GM12865 (cell line): ENCODE results near the gene CATSPER4.

Source experiments
- DNase-seq: peaks from one replicate; pipeline ENCODE4 v3.0.0; 2010; ENCODE audit warnings: low read depth
- H3K4me3 ChIP-seq: 2 replicates; pipeline ENCODE4 v1.5.1; 2011; ENCODE audit warnings: mild to moderate bottlenecking, low read depth, low read length, control low read depth
- TF ChIP-seq, protein P1 (sequence below): IDR thresholded peaks from 2 replicates; pipeline ENCODE4 v1.5.1; 2011; ENCODE audit warnings: low read length, control low read depth, low read depth, inconsistent platforms; ENCODE audit not compliant: insufficient read depth; ENCODE audit errors: missing control alignments

CATSPER4 gene

DNA sequence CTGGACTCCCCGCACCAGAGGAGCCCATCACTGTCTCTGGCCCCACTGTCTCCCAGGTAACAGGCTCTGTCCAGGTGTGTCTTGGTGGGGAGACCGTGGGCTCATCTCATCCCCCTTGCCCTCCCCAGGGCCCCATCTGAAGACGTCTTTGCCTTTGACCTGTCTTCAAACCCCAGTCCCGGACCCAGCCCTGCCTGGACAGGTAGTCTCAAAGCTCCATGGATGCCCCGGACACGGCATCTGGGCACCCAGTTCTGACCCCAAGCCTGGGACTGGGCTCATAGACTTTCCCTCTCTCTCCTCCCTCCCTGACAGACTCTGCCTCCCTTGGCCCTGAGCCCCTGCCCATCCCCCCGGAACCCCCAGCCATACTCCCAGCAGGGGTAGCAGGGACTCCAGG lies 6.3 kb upstream of the CATSPER4 start:
- TF ChIP-seq, protein P1, sequence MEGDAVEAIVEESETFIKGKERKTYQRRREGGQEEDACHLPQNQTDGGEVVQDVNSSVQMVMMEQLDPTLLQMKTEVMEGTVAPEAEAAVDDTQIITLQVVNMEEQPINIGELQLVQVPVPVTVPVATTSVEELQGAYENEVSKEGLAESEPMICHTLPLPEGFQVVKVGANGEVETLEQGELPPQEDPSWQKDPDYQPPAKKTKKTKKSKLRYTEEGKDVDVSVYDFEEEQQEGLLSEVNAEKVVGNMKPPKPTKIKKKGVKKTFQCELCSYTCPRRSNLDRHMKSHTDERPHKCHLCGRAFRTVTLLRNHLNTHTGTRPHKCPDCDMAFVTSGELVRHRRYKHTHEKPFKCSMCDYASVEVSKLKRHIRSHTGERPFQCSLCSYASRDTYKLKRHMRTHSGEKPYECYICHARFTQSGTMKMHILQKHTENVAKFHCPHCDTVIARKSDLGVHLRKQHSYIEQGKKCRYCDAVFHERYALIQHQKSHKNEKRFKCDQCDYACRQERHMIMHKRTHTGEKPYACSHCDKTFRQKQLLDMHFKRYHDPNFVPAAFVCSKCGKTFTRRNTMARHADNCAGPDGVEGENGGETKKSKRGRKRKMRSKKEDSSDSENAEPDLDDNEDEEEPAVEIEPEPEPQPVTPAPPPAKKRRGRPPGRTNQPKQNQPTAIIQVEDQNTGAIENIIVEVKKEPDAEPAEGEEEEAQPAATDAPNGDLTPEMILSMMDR = no peak
- DNase-seq = no peak
- H3K4me3 ChIP-seq = no peak overlapping the region

DNA sequence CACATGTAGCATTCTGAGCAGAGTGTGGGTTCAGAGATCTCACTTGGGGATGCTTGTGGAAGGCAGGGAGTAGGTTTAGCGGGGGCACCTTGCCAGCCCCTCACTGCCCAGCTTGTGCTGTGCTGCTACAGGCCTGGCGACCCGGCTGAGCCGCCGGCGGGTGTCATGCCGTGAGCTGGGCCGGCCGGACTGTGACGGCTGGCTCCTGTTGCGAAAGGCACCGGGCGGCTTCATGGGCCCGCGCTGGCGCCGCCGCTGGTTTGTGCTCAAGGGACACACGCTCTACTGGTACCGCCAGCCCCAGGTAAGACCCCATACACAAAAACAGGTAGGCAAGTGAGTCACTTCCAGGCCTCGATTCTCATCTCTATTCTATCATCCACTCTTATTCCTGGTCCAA lies 5.5 kb upstream of the CATSPER4 start:
- TF ChIP-seq, protein P1 = no peak
- no peak for DNase-seq

DNA sequence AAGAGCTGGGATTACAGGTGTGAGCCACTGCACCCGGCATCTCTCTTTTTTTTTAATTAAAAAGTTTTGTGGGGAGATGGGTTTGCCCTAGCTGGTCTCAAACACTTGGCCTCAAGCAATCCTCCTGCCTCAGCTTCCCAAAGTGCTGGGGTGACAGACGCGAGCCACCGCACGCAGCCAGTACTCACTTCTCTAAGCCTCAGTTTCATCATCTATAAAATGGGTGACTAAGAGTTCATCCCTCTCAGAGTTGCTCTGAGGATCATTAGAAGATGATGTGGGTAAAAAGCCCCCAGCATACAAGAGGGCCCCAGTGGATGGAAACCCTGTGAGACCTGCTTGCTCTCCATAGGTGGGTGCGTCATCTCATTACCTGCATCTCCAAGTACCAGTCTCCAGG lies 2.5 kb upstream of the CATSPER4 start:
- DNase-seq = no peak
- TF ChIP-seq, protein P1 = no peak
- no peak overlapping the region for H3K4me3 ChIP-seq

More for the DNA sequence above, 5.5 kb upstream of the CATSPER4 start:
- no peak overlapping the region for H3K4me3 ChIP-seq

DNA sequence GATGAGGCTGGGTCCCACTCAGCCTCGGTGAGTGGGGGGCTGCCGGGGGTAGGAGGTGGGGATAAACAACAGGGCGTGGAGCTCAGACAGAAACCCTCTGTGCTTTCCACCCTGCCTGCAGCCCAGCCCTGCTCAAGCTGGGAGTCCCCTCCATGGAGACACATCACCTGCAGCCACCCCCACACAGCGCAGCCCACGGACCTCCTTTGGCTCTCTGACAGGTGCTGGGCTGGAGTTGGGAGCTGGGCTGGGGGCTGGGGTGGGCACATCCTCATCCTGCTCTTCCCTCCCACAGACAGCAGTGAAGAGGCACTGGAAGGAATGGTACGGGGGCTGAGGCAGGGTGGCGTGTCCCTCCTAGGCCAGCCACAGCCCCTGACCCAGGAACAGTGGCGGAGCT lies 1.9 kb upstream of the CATSPER4 start:
- no peak for DNase-seq
- TF ChIP-seq, protein P1 = no peak
- H3K4me3 ChIP-seq = no peak overlapping the region

DNA sequence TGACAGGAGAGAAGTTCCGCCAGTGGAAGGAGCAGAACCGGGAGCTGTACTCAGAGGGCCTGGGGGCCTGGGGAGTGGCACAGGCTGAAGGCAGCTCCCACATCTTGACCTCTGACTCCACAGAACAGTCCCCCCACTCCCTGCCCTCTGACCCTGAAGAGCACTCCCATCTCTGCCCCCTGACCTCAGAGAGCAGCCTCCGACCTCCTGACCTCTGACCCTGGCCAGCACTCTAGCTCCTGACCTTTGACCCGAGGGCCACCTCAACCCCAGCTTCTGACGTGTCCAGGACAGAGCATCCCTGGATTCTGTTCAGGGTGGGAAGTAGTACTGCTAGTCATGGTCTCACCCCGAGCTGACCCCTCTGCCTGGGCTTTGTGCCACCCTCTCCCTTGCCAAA lies 1.1 kb upstream of the CATSPER4 start:
- H3K4me3 ChIP-seq = no peak overlapping the region
- TF ChIP-seq, protein P1 = no peak
- DNase-seq = no peak

DNA sequence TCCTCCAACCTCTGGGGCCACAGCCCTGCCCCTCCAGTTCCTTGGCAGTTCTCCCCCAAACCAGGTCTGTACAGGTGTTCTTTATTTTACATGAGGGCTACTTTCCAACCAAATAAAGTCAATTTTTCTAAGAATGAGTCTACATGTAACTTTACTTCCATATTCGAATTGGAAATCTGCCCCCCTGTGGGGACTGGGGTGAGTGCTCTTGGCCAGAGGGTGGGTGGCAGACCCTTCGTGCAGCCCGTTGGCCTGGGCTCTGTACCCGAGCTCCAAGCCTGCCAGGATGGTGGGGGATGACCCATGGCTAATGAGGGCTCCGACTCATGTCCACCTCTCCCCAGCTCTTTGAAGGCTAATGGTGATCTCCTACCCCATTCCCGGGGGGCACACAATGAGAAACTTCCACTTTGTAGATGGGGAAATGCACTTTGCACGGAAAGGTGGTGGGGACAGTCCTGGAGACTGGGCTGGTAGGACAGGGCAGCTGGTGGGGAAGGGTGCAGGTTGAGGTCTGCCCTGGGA lies 589 bp upstream of the CATSPER4 start:
- H3K4me3 ChIP-seq = no peak overlapping the region
- TF ChIP-seq, protein P1 = no peak
- no peak for DNase-seq

DNA sequence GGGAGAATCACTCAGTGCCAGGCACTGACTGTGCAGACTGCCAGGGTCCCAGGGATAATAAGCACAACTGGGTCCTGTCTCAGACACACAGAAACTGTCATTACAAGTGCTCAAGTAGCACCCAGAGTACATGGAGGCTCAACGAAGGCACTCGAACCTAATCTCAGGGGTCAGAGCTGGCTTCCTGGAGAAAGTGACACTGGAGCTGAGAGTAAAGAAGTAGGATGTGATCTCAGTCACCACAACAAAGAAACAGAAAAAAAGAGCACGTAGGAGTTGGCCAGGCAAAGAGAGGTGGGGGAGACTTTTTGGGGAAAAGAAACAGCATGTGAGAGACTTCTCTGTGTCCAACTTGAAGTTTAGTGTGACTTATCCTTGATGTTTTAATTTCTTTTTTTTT lies 1.3 kb downstream of the CATSPER4 start:
- TF ChIP-seq, protein P1 = no peak
- peak; percentile 11 for DNase-seq
- no peak overlapping the region for H3K4me3 ChIP-seq
